GM19240 (cell line): ENCODE measurements around the gene POGLUT3.

Experiments
- DNase-seq: peaks from one replicate; pipeline ENCODE4 v3.0.0; 2011; ENCODE audit warnings: low spot score; ENCODE audit not compliant: insufficient read length

POGLUT3 gene

DNA sequence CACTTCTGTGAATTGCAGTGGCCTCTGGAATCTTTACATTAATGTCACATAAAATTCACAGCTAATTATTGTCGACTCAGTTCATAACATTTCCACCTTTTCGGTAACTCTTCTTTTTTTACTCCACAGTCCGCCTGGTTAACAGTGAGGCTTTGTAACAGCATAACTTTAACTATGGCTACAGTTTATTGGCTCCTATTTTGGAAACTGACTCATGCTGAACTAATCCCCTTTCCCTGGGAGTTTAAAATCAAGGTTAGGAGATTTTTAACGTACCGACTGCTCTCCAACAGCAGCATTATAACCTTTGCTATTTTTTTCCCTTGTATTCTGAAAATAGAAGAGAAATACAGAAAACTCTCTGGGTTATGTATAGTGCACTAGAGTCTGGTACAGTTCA lies 3.2 kb upstream of the POGLUT3 start:
- no peak for DNase-seq

DNA sequence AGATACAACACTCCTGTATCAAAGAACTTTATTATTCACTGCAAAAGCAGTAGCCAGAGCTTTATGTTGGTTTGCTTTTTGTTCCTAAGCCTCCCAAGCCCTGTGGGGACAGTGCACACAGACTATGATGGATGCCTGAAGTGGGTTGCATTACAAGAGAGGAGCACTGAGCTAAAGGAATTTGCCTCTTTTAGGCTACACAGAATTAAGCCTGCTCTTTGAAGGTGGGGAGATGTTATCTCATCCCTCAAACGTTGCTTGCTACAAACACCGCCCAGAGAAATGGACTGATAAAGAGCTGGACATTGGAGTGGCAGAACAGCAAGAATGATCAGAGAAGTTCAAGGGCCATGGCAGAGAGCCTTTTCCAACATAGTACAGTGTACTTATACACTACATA lies 2.5 kb upstream of the POGLUT3 start:
- DNase-seq: no peak

DNA sequence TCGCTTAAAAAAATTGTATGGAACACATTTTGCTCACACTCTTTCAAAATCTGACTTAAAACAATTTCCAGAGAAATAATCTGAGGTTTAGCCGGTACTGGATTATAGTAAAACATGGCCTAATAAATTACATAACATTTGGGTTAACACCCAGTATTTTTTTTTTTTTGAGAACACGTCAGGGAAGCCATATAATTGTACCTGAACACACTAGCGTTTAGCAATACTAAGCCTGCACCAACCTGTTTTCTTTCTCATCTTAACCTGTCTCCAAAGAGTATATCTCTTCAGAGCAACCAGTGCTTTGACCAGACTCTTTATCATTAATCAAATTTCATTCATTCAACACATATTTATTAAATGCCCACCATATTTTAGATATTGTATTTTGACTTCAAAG lies 2.0 kb upstream of the POGLUT3 start:
- no peak for DNase-seq

- no peak for DNase-seq
Observed at GRCh38 chr11:108498816-108499408, 728 bp upstream of the POGLUT3 start.

DNA sequence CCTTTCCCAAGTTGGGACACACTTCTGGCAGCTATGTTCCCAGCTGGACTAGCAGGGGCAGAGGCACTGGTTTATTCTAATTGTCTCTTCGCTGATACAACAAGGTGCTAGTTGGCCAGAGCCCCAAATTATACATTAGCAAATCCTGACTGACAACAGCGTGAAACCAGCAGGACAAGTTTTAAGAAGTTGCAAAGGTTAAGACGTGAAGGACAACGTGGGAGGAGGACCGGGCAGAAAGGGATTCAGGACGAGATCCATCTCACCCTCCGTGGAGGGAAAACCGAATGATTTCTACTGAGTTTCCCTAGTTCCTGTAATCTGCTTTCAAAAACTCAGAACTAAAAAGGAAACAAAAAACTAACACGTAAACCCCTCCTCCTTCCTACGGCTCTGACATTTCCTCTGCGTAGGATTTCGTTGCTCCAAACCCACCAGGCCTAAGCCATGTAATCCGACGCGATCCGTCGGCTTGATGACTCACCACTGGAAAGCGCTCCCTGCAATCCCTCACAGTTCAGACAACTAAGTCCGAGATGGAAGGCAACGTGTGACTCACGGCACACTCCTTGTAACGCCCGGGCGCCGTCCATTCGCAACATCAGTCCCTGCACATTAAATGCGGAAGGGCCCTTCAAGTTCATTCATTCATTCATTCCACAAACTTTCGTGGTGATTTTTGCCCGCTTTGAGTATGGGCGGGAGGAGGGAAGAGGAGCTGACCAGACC lies 703 bp downstream of the POGLUT3 start:
- no peak for DNase-seq

DNA sequence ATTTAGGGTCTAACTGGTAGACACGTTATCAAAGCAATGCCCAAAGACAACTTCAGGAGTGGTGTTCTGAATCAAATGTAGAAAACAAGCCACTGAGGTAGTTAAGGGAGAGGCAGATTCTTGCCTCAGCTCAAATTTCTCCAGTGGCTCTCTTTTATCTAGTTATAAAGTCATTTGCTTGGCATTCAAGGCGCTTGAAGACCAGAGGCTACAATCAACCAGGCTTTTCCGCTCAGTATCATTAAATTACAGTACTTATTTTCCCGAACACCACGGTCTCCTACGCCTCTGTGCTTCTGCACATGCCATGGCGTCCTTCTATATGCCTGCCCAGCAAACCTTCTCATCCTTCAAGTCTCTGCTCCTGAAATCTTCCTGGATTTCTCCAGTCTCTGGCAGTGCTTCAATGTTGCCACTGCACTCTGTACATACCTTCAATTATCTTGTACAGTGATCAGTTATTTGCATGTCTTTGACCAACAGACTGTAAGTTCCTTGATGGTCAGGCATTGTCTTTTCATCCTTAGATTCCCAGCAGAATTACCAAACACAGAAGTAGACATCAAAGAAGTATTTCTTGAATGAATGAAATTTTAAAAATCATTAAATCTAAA lies 1.4 kb downstream of the POGLUT3 start:
- no peak for DNase-seq

DNA sequence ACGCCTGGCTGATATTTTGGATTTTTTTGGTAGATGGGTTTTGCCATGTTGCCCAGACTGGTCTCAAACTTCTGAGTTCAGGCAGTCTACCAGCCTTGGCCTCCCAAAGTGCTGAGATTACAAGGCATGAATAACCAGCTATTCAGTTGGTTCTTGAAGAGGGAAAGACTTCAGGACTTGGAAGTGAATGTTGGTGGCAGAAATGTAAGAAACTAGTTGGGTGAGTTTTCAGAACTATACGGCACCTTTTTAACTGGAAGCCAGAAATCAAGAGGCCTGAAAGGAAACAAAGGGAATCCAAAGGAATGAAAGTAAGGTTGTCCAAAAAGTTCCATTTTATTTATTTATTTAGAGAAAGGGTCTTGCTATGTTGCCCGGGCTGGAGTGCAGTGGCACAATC lies 2.9 kb downstream of the POGLUT3 start:
- DNase-seq: no peak

DNA sequence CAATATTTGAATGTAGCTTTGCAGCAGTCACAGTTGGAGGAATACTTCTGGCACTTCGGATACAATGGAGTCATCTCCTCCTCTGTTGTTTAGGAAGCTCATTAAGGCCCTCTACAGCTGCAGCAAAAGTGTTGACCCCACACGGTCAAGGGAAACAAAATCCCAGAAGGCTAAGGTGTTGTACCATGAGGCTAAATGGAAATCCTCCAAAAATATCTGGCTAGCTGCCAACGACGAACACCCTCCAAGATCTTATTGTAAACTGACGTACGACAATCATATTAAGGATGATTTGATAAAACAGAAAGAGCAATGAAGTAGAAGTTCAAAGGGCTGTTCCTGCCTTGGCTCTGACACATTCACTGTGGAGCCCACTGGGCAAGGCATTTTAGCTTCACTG lies 4.0 kb downstream of the POGLUT3 start:
- DNase-seq: no peak

DNA sequence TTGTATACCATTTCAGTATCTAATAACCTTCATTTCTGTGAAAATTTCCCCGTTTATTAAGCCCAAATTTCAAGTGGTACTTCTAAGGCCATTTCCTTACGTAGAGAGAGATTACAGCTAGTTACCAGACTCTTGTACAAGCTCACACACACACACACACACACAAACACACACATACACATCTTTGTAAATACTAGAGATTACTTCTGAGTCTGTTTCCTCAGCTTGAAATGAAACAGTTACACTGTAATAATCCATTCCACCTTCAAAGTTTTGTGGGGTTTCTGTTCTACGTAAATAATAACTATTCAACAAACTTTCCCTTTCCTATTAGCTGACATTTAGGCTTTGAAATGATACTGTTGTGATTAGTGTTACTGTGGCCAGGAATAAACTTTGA lies 6.2 kb downstream of the POGLUT3 start:
- DNase-seq: no peak

GRCh38 chr11:108486828-108487227 lies 11.4 kb downstream of the POGLUT3 start:
- DNase-seq: no peak

- DNase-seq: no peak
Observed at GRCh38 chr11:108486331-108486730, 11.9 kb downstream of the POGLUT3 start.

DNA sequence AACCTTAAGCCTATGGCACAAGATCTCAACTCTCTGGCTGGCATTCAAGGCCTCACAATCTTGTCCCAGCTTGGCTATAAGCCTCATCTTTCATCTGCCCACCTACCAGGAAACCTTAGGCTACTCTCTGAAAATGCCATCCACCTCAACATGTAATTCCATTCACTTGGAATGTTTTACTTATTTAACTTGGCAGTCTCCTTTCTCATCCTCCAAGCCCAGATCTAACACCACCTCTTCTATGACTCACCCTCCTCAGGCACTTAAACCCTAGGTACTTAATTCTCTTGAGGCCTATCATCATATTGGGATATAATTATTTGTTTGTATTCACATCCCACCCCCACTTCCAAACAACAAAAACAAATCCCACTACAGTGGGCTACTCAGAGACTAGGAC lies 15.0 kb downstream of the POGLUT3 start:
- DNase-seq: no peak

GRCh38 chr11:108474664-108475463 lies 23.3 kb downstream of the POGLUT3 start:
- DNase-seq: no peak

DNA sequence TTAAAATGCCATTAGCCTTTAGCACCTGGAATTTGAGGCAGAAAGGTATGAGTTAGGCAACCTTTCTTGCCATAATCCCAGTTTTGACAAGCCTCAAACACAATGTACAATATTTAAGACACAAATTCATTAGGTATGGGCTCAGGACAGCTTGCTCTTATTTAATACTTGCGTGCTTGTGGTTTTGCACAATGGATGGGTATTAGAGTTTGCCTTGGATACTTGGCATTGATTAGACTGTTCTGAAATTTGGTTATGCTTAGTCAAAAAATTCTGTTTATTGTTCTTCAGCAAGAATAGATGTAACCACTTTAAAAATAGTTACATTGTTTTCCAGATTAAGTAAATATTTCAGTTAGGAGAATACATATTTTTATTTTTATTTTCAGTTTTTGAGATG lies 25.5 kb downstream of the POGLUT3 start:
- no peak for DNase-seq

DNA sequence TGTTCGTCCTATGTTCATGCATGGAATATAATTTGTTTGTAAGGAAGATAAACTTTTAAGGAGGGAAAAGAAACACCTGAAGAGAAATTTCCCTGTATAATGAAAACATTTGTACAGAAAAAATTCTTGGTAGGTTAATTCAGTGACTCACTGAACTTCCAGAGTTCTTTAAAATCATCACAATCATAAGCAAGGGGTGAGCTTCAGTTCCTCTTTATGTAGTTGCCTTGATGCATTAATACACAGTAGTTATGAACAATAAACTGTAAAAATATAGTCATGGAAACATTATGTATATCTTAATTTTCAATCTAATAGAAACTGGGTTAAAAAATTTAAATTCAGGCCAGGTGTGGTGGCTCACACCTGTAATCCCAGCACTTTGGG lies 29.7 kb downstream of the POGLUT3 start:
- DNase-seq: no peak

DNA sequence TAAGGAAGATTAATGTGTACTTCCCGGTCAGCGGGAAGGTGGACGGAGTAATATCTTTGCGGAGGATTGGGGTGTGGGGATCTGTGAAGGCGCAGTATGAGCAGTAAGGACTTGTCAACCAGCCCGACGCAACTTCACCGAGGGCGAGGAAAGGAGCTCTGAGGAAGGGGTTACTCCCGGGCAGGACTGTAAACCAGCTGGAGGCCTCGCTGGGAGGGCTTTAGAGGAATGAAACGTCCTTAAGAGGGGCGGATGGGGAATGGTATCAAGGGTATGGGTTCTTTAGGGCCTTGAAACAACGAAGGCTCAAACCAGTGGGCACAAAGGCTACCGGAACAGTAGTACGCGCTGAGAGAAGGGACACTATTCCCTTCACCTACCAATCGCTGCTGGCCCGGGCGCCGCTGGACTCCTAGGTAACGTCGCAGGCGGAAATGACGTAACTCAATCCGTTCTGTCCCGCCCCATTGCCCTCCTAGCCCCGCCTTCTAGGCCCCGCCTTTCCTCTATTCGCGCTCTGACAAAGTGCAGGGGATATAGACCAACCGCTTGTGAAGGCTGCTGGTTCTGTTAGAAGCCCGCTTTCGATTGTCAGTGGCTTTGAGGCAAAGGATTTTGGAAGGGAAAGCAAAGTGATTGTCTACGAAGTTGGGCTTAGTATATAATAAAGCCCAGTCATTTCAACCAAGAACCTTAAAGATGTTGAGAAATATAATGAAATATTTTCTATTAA lies 30.9 kb downstream of the POGLUT3 start, which contains the start of gene C11orf65:
TSS of gene C11orf65 (minus strand) at position 439 of the 733 bp plus-strand sequence. CDS start 5,970 bp downstream, outside the sequence.
- peak; percentile 79 for DNase-seq

DNA sequence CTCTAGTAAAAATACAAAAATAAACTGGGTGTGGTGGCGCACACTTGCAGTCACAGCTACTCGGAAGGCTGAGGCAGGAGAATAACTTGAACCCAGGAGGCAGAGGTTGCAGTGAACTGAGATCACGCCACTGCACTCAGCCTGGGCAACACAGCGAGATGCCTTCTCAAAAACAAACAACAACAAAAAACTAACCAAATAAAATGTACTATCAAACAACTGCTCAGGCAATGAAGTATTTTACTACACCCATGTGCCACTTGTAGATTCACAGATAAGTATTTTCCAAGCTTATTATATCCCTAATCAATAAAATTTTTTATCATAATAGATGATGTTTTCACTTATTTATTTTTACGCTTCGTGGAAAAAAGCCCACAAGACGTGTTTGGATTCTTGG lies 31.8 kb downstream of the POGLUT3 start:
- DNase-seq: no peak

DNA sequence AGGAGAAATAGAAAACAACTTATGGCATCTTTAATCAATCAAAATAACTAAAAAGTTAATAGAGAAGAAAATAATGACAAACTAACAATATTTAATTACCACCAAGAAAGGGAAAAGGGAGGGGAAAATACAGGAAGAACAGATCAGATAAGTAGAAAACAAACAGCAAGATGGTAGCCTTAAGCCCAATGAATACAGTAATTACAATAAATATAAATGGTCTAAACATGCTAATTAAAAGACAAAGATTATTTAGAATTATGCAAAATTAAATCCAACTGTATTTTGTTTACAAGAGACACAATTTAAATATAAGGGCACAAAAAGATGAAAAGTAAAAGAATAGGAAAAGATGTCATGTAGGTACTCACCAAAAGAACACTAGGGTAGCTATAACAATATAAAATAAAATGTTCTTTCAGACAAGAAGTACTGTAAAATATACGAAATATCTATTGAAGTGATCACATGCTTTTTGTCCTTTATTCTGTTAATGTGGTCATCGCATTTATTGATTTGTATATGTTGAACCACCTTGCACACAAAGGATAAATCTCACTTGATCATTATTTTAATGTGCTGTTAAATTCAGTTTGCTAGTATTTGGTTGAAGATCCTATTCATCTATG lies 44.9 kb downstream of the POGLUT3 start:
- no peak for DNase-seq
